MG63 (cell line): ENCODE data around the gene NPPA. TPM values are rescaled to one million over a fixed set of nuclear protein-coding genes. Genes with fewer than 3 reads are reported as not detected.
"Not testable (repeated sequence)": the region's sequence is repeated elsewhere in the genome, so short reads cannot be mapped to it uniquely, and the experiment has no call there.

Experiments
- DNase-seq: peaks from one replicate; pipeline ENCODE4 v3.0.0-alpha.2; 2020
- H3K27me3 ChIP-seq: fragments of 250-450 bp; sonication (Bioruptor Pico); 2 replicates; pipeline ENCODE4 v1.5.1; 2020; ENCODE audit warnings: mild to moderate bottlenecking, moderate library complexity
- H3K36me3 ChIP-seq: fragments of 250-450 bp; sonication (Bioruptor Pico); 2 replicates; pipeline ENCODE4 v1.5.1; 2020; ENCODE audit warnings: mild to moderate bottlenecking, moderate library complexity
- H3K4me3 ChIP-seq: fragments of 250-450 bp; sonication (Bioruptor Pico); 2 replicates; pipeline ENCODE4 v1.5.1; 2020; ENCODE audit warnings: mild to moderate bottlenecking, moderate library complexity
- H3K9me3 ChIP-seq: fragments of 250-450 bp; sonication (Bioruptor Pico); 2 replicates; pipeline ENCODE4 v1.5.1; 2020; ENCODE audit warnings: mild to moderate bottlenecking, moderate library complexity
- total RNA-seq: library from RNA; depleted of rRNA; stranded (reverse); fragments of >200 nt; shearing (Covaris generic); gene quantifications from 2 replicates; pipeline ENCODE4 v1.2.3, GENCODE V29; 2014; ENCODE audit warnings: low replicate concordance; rRNA removed

NPPA gene
- total RNA-seq, result not detected in 2 replicates

DNA sequence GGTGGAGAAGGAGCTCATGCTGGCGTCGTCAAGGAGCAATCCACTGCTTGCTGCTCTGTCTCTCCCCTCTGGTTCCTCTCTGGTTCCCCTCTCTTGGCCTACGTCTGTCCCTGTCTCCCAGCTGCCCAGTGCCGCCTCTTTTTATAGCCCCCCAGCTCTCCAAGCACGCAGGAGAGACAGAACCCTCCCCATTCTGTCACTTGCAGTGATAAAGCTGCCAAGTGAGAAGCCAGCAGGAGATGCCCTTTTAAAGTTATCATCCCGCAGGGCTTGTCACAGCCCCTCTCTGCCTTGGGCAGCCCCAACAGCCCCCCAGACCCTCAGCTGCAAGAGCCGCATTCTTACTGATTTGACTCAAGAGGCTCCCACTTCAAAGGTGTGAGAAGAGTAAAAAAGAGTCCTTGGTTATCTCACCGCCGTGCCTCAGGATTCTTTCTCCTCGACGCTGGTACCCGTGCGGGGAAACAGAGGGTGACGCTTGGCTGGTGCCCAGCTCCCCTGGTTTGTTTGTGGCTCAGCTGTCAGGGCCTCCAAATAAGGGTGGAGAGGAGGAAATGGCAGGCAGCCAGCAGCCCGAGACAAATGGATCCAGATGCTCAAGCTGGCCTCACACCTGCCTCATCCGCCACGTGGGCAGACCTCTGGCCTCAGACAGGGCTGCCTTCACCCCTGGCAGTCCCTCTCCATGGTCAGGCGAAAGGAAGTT, at the start of gene NPPA:
Gene NPPA, minus strand, starts transcription at position 117 of the 706 bp plus-strand sequence. Its CDS starts 99 bp downstream, at position 18.
- Histone ChIP-seq H3K9me3 (no peaks in the 10 kb centered on the region), H3K36me3 (no peaks in the 10 kb centered on the region; the same call in 1 of the 2 replicates), H3K27me3 (no peaks in the 10 kb centered on the region), H3K4me3 (no peak within 1 kb of the TSS)
- no peak for DNase-seq

DNA sequence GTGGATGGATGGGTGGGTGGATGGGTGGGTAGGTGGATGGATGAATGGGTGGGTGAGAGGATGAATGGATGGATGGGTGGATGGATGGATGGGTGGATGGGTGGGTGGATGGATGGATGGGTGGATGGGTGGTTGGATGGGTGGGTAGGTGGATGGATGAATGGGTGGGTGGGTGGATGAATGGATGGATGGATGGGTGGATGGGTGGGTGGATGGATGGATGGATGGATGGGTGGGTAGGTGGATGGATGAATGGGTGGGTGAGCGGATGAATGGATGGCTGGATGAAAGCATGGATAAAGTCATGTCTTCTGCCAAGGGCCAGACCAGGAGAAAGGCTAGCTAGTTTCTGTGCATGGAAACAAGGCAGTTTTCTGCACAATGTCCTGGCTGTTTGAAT, 46.9 kb upstream of the NPPA start:
- H3K27me3 ChIP-seq, result peaks cover 23% of the 10 kb centered on the region
- not testable (repeated sequence) for H3K9me3 ChIP-seq, H3K4me3 ChIP-seq, DNase-seq, H3K36me3 ChIP-seq

- DNase-seq, result peak; percentile 23
- H3K9me3 ChIP-seq, result no peaks in the 10 kb centered on the region
- no peaks in the 10 kb centered on the region for H3K36me3 ChIP-seq
- H3K27me3 ChIP-seq, result peaks cover 18% of the 10 kb centered on the region
- no peak overlapping the region for H3K4me3 ChIP-seq
Measured at GRCh38 chr1:11893907-11894251, 46.3 kb upstream of the NPPA start.

DNA sequence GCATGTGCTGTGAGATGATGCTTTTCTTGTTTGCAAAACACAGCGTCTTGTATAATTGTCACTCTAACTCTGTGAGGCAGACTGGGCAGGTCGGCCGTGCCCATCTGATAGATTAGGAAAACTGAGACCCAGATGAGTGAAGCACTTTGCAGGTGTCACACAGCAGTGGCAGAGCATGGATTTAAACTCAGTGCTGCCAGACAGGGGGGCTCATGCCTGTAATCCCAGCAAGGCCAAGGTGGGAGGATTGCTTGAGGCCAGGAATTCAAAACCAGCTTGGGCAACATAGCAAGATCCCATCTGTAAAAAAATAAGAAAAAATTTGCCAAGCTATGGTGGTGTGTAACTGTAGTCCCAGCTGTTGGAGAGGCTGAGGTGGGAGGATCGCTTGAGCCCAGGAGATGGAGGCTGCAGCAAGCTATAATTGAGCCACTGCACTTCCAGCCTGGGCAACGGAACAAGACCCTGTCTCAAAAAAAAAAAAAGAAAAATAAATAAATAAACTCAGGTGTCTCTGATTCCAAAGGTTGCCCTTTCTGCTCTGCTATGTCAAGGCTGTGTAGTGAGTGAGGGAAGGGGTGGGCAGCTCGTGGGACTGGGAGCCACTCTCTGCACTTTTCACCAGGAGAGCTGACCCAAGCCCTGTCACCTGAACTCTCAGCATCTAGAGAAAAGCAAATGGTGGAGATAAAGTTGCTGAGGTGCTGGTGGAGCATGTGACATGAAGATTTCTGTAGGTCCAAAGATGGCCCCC, 44.0 kb upstream of the NPPA start:
- no peaks in the 10 kb centered on the region for H3K36me3 ChIP-seq
- no peak overlapping the region for H3K4me3 ChIP-seq
- no peak for DNase-seq
- H3K27me3 ChIP-seq, result peaks cover 3% of the 10 kb centered on the region
- no peaks in the 10 kb centered on the region for H3K9me3 ChIP-seq

DNA sequence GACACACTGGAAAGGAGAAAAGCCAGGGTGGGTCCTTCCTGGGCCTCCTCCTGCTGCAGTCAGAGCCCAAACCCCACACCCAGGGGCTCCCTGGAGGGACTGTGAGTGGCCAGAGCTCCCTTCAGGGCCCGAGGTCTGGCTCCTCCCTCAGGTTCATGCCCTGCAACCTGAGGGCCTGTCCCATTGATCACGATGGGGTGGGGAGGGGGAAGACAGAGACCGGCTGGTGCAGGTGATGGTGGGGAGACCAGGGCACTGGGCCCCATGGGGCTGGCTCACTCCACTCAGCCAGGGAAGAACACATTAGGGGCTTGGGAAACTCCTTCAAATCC, 41.3 kb upstream of the NPPA start:
- Histone ChIP-seq H3K27me3 (no peaks in the 10 kb centered on the region), H3K4me3 (no peak overlapping the region), H3K36me3 (no peaks in the 10 kb centered on the region), H3K9me3 (no peaks in the 10 kb centered on the region)
- DNase-seq, result no peak

- H3K4me3 ChIP-seq, result no peak overlapping the region
- H3K27me3 ChIP-seq, result no peaks in the 10 kb centered on the region
- DNase-seq, result no peak
- no peaks in the 10 kb centered on the region for H3K9me3 ChIP-seq
- no peaks in the 10 kb centered on the region for H3K36me3 ChIP-seq
Measured at GRCh38 chr1:11888206-11888876, 40.8 kb upstream of the NPPA start.

DNA sequence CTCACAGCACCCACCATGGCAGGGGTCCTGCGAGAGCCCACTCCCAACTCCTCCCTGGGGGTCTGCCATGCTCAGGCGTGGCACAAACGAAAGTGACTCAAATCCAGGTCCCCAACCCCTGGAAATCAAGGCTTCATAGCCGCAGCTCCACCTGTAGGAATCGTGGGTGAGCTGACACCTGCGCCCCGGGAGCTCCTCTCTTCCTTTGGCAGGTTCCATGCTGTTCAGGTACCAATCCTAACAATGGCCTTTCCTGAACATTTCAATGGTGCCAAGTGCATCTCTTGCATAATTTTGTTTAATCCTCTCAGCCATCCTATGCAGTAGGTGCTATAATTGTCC, 40.1 kb upstream of the NPPA start:
- no peak for DNase-seq
- no peaks in the 10 kb centered on the region for H3K9me3 ChIP-seq
- no peaks in the 10 kb centered on the region for H3K36me3 ChIP-seq
- H3K4me3 ChIP-seq, result no peak overlapping the region
- no peaks in the 10 kb centered on the region for H3K27me3 ChIP-seq

DNA sequence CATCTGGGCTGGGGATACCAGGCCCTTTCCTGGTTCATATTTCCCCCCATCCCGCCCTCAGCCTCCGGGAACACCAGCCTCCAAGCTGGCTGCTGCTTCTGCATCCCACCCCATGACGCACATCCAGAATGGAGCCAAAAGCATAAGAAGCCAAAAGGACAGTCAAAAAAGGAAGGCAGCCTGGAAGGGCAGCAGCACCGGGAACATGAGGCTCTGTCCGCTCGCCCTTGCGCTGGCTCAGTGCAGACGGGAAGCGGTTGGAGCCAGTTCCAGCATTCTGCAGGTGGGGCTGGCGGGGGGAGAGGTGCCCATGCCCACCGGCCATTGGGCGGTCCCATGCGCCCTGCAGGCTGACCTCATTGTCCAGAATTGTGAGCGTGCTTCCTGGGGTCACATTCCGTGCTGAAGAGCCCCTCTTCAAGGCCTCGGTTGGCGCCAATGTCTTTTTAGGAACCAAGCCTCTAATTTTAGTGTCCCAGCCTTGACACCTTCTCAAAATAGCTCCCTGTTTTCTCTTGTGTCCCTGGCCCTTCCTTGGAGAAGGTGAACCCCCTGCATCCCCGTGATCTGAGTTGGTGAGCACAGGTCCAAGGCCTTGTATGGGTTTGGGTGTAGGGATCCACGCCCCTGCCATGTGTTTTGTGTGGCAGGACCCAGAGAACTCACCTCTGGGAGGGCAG, 39.5 kb upstream of the NPPA start:
- DNase-seq, result no peak
- no peak overlapping the region for H3K4me3 ChIP-seq
- no peaks in the 10 kb centered on the region for H3K27me3 ChIP-seq
- H3K9me3 ChIP-seq, result no peaks in the 10 kb centered on the region
- H3K36me3 ChIP-seq, result no peaks in the 10 kb centered on the region

DNA sequence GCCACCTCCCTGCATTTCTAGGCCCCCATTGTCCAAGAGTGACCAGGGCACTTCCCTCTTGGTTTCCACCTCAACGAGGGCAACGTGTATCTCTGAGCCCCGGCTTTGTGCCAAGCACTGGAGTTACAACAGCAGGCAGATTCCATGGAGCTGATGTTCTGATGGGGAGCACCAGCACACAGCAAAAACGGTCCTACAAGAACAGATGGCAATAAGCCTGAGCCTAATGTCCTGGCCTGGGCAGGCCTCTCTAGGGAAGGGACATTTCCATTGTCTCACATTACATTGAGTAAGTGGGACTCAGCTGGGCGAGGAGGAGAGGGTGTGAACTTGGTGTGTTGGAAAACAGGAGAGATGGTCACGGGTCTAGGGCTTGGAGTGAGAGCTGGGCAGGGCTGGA, 38.3 kb upstream of the NPPA start:
- DNase-seq, result no peak
- Histone ChIP-seq H3K36me3 (no peaks in the 10 kb centered on the region), H3K27me3 (no peaks in the 10 kb centered on the region), H3K9me3 (no peaks in the 10 kb centered on the region), H3K4me3 (no peak overlapping the region)

GRCh38 chr1:11882814-11883538, 35.4 kb upstream of the NPPA start:
- no peaks in the 10 kb centered on the region for H3K9me3 ChIP-seq
- no peaks in the 10 kb centered on the region; the same call in 1 of the 2 replicates for H3K27me3 ChIP-seq
- no peak for DNase-seq
- H3K36me3 ChIP-seq, result no peaks in the 10 kb centered on the region
- H3K4me3 ChIP-seq, result no peak overlapping the region

GRCh38 chr1:11881749-11882441, 34.3 kb upstream of the NPPA start:
- Histone ChIP-seq H3K4me3 (no peak overlapping the region), H3K9me3 (no peaks in the 10 kb centered on the region), H3K27me3 (no peaks in the 10 kb centered on the region; the same call in 1 of the 2 replicates), H3K36me3 (no peaks in the 10 kb centered on the region)
- DNase-seq, result no peak

- no peaks in the 10 kb centered on the region; the same call in 1 of the 2 replicates for H3K27me3 ChIP-seq
- no peaks in the 10 kb centered on the region for H3K36me3 ChIP-seq
- H3K4me3 ChIP-seq, result no peak overlapping the region
- no peak for DNase-seq
- no peaks in the 10 kb centered on the region for H3K9me3 ChIP-seq
Measured at GRCh38 chr1:11880911-11881748, 33.5 kb upstream of the NPPA start.

DNA sequence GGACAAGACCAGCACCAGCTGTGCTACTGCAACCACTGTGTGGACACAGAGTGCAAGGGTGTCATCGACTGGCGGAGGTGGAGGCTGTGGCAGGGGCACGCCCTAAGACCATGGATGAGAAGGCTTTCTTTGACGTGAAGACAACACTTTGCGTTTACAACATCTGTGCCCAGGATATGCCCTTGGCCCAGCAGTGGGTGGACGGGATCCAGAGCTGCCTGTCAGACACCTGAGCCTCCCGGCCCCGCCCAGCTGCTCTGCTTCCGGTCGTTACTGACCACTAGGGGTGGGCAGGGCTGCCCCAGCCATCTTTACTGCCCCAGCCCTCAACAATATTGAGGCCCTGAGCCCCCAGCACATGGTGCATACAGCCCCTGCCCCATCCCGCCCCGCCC, 32.6 kb upstream of the NPPA start:
- H3K27me3 ChIP-seq, result no peaks in the 10 kb centered on the region; the same call in 1 of the 2 replicates
- no peak for DNase-seq
- H3K4me3 ChIP-seq, result no peak overlapping the region
- no peaks in the 10 kb centered on the region for H3K36me3 ChIP-seq
- no peaks in the 10 kb centered on the region for H3K9me3 ChIP-seq

GRCh38 chr1:11879311-11880180, 32.0 kb upstream of the NPPA start:
- no peaks in the 10 kb centered on the region for H3K36me3 ChIP-seq
- H3K4me3 ChIP-seq, result no peak overlapping the region
- no peaks in the 10 kb centered on the region; the same call in 1 of the 2 replicates for H3K27me3 ChIP-seq
- no peak for DNase-seq
- no peaks in the 10 kb centered on the region for H3K9me3 ChIP-seq

GRCh38 chr1:11878891-11879190, 31.3 kb upstream of the NPPA start:
- H3K36me3 ChIP-seq, result no peaks in the 10 kb centered on the region
- H3K9me3 ChIP-seq, result no peaks in the 10 kb centered on the region
- H3K4me3 ChIP-seq, result no peak overlapping the region
- DNase-seq, result no peak
- H3K27me3 ChIP-seq, result no peaks in the 10 kb centered on the region; the same call in 1 of the 2 replicates
